ENCODE measurements around the gene TYW5.

TYW5 gene

GRCh38 chr2:199946836-199947235 lies 8.5 kb downstream of the TYW5 start:
- H3K27me3 ChIP-seq (ENCODE audit: insufficient read depth, low read length) = no peaks in the 10 kb centered on the region
- peaks cover 6 to 14% of the 10 kb centered on the region in 2 experiments for H3K36me3 ChIP-seq (ENCODE audit: control insufficient read depth in 1 of 2, insufficient read depth in 2 of 2, low read length in 2 of 2)
- H2BK12ac ChIP-seq (ENCODE audit: low read length) = no peak overlapping the region
- H2AK5ac ChIP-seq (ENCODE audit: low read length) = no peak overlapping the region
- no peaks in the 10 kb centered on the region for H3K4me1 ChIP-seq (ENCODE audit: control insufficient read depth in 1 of 2, insufficient read depth in 2 of 2, low read length in 2 of 2)
- no peak overlapping the region for H3K23ac ChIP-seq (ENCODE audit: low read length)
- H3K79me2 ChIP-seq (ENCODE audit: control insufficient read depth, insufficient read depth, low read length, poor library complexity) = no peaks in the 10 kb centered on the region
- no peak overlapping the region for H3K9ac ChIP-seq (ENCODE audit: low read length)
- H3K4me3 ChIP-seq (ENCODE audit: low read depth, low read length) = no peak overlapping the region
- no peak overlapping the region for H3K4me2 ChIP-seq (ENCODE audit: low read length)
- H3K9me3 ChIP-seq (ENCODE audit: insufficient read depth, low read depth, low read length) = no peaks in the 10 kb centered on the region
- H3K4ac ChIP-seq (ENCODE audit: low read depth, low read length) = no peak overlapping the region
- no peak overlapping the region for H4K8ac ChIP-seq (ENCODE audit: low read depth, low read length)
- no peak for DNase-seq
- no peak overlapping the region for H4K12ac ChIP-seq (ENCODE audit: low read depth, low read length)
- no peak overlapping the region for H3K18ac ChIP-seq (ENCODE audit: low read length)
- no peak overlapping the region for H2BK5ac ChIP-seq (ENCODE audit: low read depth, low read length, poor library complexity)
- H3K14ac ChIP-seq (ENCODE audit: low read length) = no peak overlapping the region
- no peak overlapping the region for H2AFZ ChIP-seq (ENCODE audit: insufficient read depth, low read length, poor library complexity)
- H3K79me1 ChIP-seq (ENCODE audit: low read length) = no peaks in the 10 kb centered on the region
- H3K27ac ChIP-seq (ENCODE audit: low read depth, low read length) = no peak overlapping the region
- no peak overlapping the region for H2BK120ac ChIP-seq (ENCODE audit: insufficient read depth, low read length, poor library complexity)
- no peak overlapping the region for H4K91ac ChIP-seq (ENCODE audit: low read depth, low read length)

- no peak overlapping the region for H3K4me2 ChIP-seq (ENCODE audit: low read length)
- H3K9me3 ChIP-seq (ENCODE audit: insufficient read depth, low read depth, low read length) = no peaks in the 10 kb centered on the region
- H3K4ac ChIP-seq (ENCODE audit: low read depth, low read length) = no peak overlapping the region
- H3K36me3 ChIP-seq (ENCODE audit: control insufficient read depth in 1 of 2, insufficient read depth in 2 of 2, low read length in 2 of 2) = peaks cover 6 to 14% of the 10 kb centered on the region in 2 experiments
- no peaks in the 10 kb centered on the region for H3K4me1 ChIP-seq (ENCODE audit: control insufficient read depth in 1 of 2, insufficient read depth in 2 of 2, low read length in 2 of 2)
- no peak overlapping the region for H2BK120ac ChIP-seq (ENCODE audit: insufficient read depth, low read length, poor library complexity)
- H2BK5ac ChIP-seq (ENCODE audit: low read depth, low read length, poor library complexity) = no peak overlapping the region
- H3K18ac ChIP-seq (ENCODE audit: low read length) = no peak overlapping the region
- no peak overlapping the region for H4K12ac ChIP-seq (ENCODE audit: low read depth, low read length)
- no peak overlapping the region for H3K27ac ChIP-seq (ENCODE audit: low read depth, low read length)
- no peaks in the 10 kb centered on the region for H3K79me1 ChIP-seq (ENCODE audit: low read length)
- no peak overlapping the region for H3K23ac ChIP-seq (ENCODE audit: low read length)
- no peaks in the 10 kb centered on the region for H3K27me3 ChIP-seq (ENCODE audit: insufficient read depth, low read length)
- no peaks in the 10 kb centered on the region for H3K79me2 ChIP-seq (ENCODE audit: control insufficient read depth, insufficient read depth, low read length, poor library complexity)
- H4K91ac ChIP-seq (ENCODE audit: low read depth, low read length) = no peak overlapping the region
- no CpG with 5 or more reads among the region's 1 CpG for WGBS (ENCODE audit: extremely low coverage, insufficient coverage, insufficient read length)
- DNase-seq = no peak
- no peak overlapping the region for H3K9ac ChIP-seq (ENCODE audit: low read length)
- H2AK5ac ChIP-seq (ENCODE audit: low read length) = no peak overlapping the region
- no peak overlapping the region for H4K8ac ChIP-seq (ENCODE audit: low read depth, low read length)
- no peak overlapping the region for H3K14ac ChIP-seq (ENCODE audit: low read length)
- H2AFZ ChIP-seq (ENCODE audit: insufficient read depth, low read length, poor library complexity) = no peak overlapping the region
- H3K4me3 ChIP-seq (ENCODE audit: low read depth, low read length) = no peak overlapping the region
- H2BK12ac ChIP-seq (ENCODE audit: low read length) = no peak overlapping the region
Observed at GRCh38 chr2:199946196-199946595, 9.1 kb downstream of the TYW5 start.

GRCh38 chr2:199943373-199943772 lies 11.9 kb downstream of the TYW5 start:
- DNase-seq = no peak
- Histone ChIP-seq H3K4me1 (ENCODE audit: control insufficient read depth in 1 of 2, insufficient read depth in 2 of 2, low read length in 2 of 2) (no peaks in the 10 kb centered on the region), H3K27me3 (ENCODE audit: insufficient read depth, low read length) (no peaks in the 10 kb centered on the region), H2BK12ac (ENCODE audit: low read length) (no peak overlapping the region), H2BK120ac (ENCODE audit: insufficient read depth, low read length, poor library complexity) (no peak overlapping the region), H3K27ac (ENCODE audit: low read depth, low read length) (no peak overlapping the region), H3K18ac (ENCODE audit: low read length) (no peak overlapping the region), H4K91ac (ENCODE audit: low read depth, low read length) (no peak overlapping the region), H3K36me3 (ENCODE audit: control insufficient read depth in 1 of 2, insufficient read depth in 2 of 2, low read length in 2 of 2) (peaks cover 7 to 13% of the 10 kb centered on the region in 2 experiments), H3K4me3 (ENCODE audit: low read depth, low read length) (no peak overlapping the region), H3K79me2 (ENCODE audit: control insufficient read depth, insufficient read depth, low read length, poor library complexity) (no peaks in the 10 kb centered on the region), H2BK5ac (ENCODE audit: low read depth, low read length, poor library complexity) (no peak overlapping the region), H3K79me1 (ENCODE audit: low read length) (no peaks in the 10 kb centered on the region), H4K12ac (ENCODE audit: low read depth, low read length) (no peak overlapping the region), H3K4me2 (ENCODE audit: low read length) (no peak overlapping the region), H3K9ac (ENCODE audit: low read length) (no peak overlapping the region), H3K4ac (ENCODE audit: low read depth, low read length) (no peak overlapping the region), H4K8ac (ENCODE audit: low read depth, low read length) (no peak overlapping the region), H2AFZ (ENCODE audit: insufficient read depth, low read length, poor library complexity) (no peak overlapping the region), H3K14ac (ENCODE audit: low read length) (no peak overlapping the region), H3K23ac (ENCODE audit: low read length) (no peak overlapping the region), H2AK5ac (ENCODE audit: low read length) (no peak overlapping the region), H3K9me3 (ENCODE audit: insufficient read depth, low read depth, low read length) (no peaks in the 10 kb centered on the region)
- no CpG with 5 or more reads among the region's 4 CpGs for WGBS (ENCODE audit: extremely low coverage, insufficient coverage, insufficient read length)

- H3K27me3 ChIP-seq (ENCODE audit: insufficient read depth, low read length) = no peaks in the 10 kb centered on the region
- H3K79me2 ChIP-seq (ENCODE audit: control insufficient read depth, insufficient read depth, low read length, poor library complexity) = no peaks in the 10 kb centered on the region
- H2BK5ac ChIP-seq (ENCODE audit: low read depth, low read length, poor library complexity) = no peak overlapping the region
- peak in 1 of 2 donors; percentile 18 for DNase-seq
- peaks cover 4 to 9% of the 10 kb centered on the region in 2 experiments for H3K36me3 ChIP-seq (ENCODE audit: control insufficient read depth in 1 of 2, insufficient read depth in 2 of 2, low read length in 2 of 2)
- H3K14ac ChIP-seq (ENCODE audit: low read length) = no peak overlapping the region
- H3K4me3 ChIP-seq (ENCODE audit: low read depth, low read length) = no peak overlapping the region
- H3K4ac ChIP-seq (ENCODE audit: low read depth, low read length) = no peak overlapping the region
- no peak overlapping the region for H2BK12ac ChIP-seq (ENCODE audit: low read length)
- no peak overlapping the region for H3K9ac ChIP-seq (ENCODE audit: low read length)
- WGBS (ENCODE audit: extremely low coverage, insufficient coverage, insufficient read length) = no CpG with 5 or more reads among the region's 2 CpGs
- no peak overlapping the region for H4K91ac ChIP-seq (ENCODE audit: low read depth, low read length)
- no peak overlapping the region for H2AK5ac ChIP-seq (ENCODE audit: low read length)
- no peak overlapping the region for H3K18ac ChIP-seq (ENCODE audit: low read length)
- no peak overlapping the region for H3K27ac ChIP-seq (ENCODE audit: low read depth, low read length)
- H3K79me1 ChIP-seq (ENCODE audit: low read length) = no peaks in the 10 kb centered on the region
- H3K23ac ChIP-seq (ENCODE audit: low read length) = no peak overlapping the region
- H3K4me2 ChIP-seq (ENCODE audit: low read length) = no peak overlapping the region
- H3K4me1 ChIP-seq (ENCODE audit: control insufficient read depth in 1 of 2, insufficient read depth in 2 of 2, low read length in 2 of 2) = no peaks in the 10 kb centered on the region
- H4K8ac ChIP-seq (ENCODE audit: low read depth, low read length) = no peak overlapping the region
- no peak overlapping the region for H2AFZ ChIP-seq (ENCODE audit: insufficient read depth, low read length, poor library complexity)
- no peak overlapping the region for H4K12ac ChIP-seq (ENCODE audit: low read depth, low read length)
- H2BK120ac ChIP-seq (ENCODE audit: insufficient read depth, low read length, poor library complexity) = no peak overlapping the region
- H3K9me3 ChIP-seq (ENCODE audit: insufficient read depth, low read depth, low read length) = no peaks in the 10 kb centered on the region
Observed at GRCh38 chr2:199940373-199940772, 14.9 kb downstream of the TYW5 start.

Measured in trophoblast cell (in vitro differentiated cells and primary cell).